ENCODE data around the gene PLBD2. TPM values are rescaled to one million over a fixed set of nuclear protein-coding genes. Genes with fewer than 3 reads are reported as not detected.
A peak's percentile ranks its signal among the peaks of the same experiment; 100 is the strongest.

PLBD2 gene
- total RNA-seq, 2 donors from 2014 or later = 20.2 to 23.4 TPM

DNA sequence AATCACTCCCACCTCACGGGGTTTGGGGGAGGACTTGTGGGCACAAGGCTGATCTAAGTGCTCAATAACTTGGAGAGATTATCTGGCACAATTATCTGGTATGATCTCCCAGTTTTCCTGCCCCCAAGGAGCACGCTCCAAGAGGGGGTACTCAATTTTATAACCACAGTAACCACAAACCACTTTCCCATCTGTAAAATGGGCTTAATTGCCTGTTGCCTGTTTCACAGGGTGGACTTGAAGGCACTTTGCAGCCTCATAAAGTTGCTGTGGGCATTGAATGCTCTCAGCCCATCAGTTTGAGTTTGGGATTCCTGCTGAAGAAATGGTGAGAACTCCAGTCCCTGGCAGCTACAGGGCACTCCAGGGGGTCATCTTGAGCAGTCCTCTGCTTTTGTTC is 27.9 kb upstream of the PLBD2 start:
- Histone ChIP-seq H3K27ac (no peak overlapping the region), H3K4me1 (no peaks in the 10 kb centered on the region), H3K4me3 (no peak overlapping the region), H3K36me3 (no peaks in the 10 kb centered on the region), H3K27me3 (no peaks in the 10 kb centered on the region), H3K9ac (ENCODE audit: low read depth in 2 of 2, low read length in 2 of 2) (no peak overlapping the region), H3K9me3 (no peaks in the 10 kb centered on the region)
- intact Hi-C loops (cut with DNase I) = no loop called here
- TF ChIP-seq CTCF (IDR thresholded peaks at IDR 0.05) = no peak
- no peak for DNase-seq

- Histone ChIP-seq H3K27ac (no peak overlapping the region), H3K9me3 (no peaks in the 10 kb centered on the region), H3K4me3 (peak overlapping the region; percentile 85), H3K9ac (ENCODE audit: low read depth in 2 of 2, low read length in 2 of 2) (no peak overlapping the region), H3K4me1 (no peaks in the 10 kb centered on the region), H3K36me3 (no peaks in the 10 kb centered on the region), H3K27me3 (no peaks in the 10 kb centered on the region)
- intact Hi-C loops (cut with DNase I) = no loop called here
- no peak for DNase-seq
- no peak for TF ChIP-seq CTCF (IDR thresholded peaks at IDR 0.05)
Observed at GRCh38 chr12:113332688-113333417, 25.5 kb upstream of the PLBD2 start.

- intact Hi-C loops (cut with DNase I) = no loop called here
Observed at GRCh38 chr12:113333418-113333750, 25.0 kb upstream of the PLBD2 start.

GRCh38 chr12:113333877-113334785 is 24.3 kb upstream of the PLBD2 start:
- intact Hi-C loops (cut with DNase I) = no loop called here
- Histone ChIP-seq H3K9me3 (no peaks in the 10 kb centered on the region), H3K27ac (peak overlapping the region; percentile 90), H3K9ac (ENCODE audit: low read depth in 2 of 2, low read length in 2 of 2) (peak overlapping the region; percentile 83 to 90), H3K4me3 (peak overlapping the region; percentile 85), H3K27me3 (no peaks in the 10 kb centered on the region), H3K4me1 (no peaks in the 10 kb centered on the region), H3K36me3 (no peaks in the 10 kb centered on the region)
- DNase-seq = peak; percentile 47
- TF ChIP-seq CTCF (IDR thresholded peaks at IDR 0.05) = no peak

More at GRCh38 chr12:113333418-113333750, 25.0 kb upstream of the PLBD2 start:
- no peak for DNase-seq
- Histone ChIP-seq H3K36me3 (no peaks in the 10 kb centered on the region), H3K4me3 (peak overlapping the region; percentile 85), H3K9me3 (no peaks in the 10 kb centered on the region), H3K4me1 (no peaks in the 10 kb centered on the region), H3K27ac (peak overlapping the region; percentile 90), H3K9ac (ENCODE audit: low read depth in 2 of 2, low read length in 2 of 2) (no peak overlapping the region), H3K27me3 (no peaks in the 10 kb centered on the region)
- TF ChIP-seq CTCF (IDR thresholded peaks at IDR 0.05) = no peak

- peak within 1 kb of the TSS; percentile 90 for H3K27ac ChIP-seq
- no peaks in the 10 kb centered on the region for H3K4me1 ChIP-seq
- peak; percentile 94 for DNase-seq
- H3K36me3 ChIP-seq = no peaks in the 10 kb centered on the region
- TF ChIP-seq CTCF (IDR thresholded peaks at IDR 0.05) = no peak
- no peaks in the 10 kb centered on the region for H3K27me3 ChIP-seq
- H3K9ac ChIP-seq (ENCODE audit: low read depth in 2 of 2, low read length in 2 of 2) = peak within 1 kb of the TSS; percentile 83 to 90
- H3K9me3 ChIP-seq = no peaks in the 10 kb centered on the region
- intact Hi-C loops (cut with DNase I) = no loop called here
- H3K4me3 ChIP-seq = peak within 1 kb of the TSS; percentile 85
Observed at GRCh38 chr12:113334786-113335539, 23.4 kb upstream of the PLBD2 start, which contains the start of gene SLC8B1. Gene SLC8B1 (minus strand): TSS chr12:113335109. CDS start chr12:113332878, 2,231 bp downstream.
